Measurements from ENCODE around the gene SLC39A8. TPM values are rescaled to one million over a fixed set of nuclear protein-coding genes. Genes with fewer than 3 reads are reported as not detected.
"Not testable (repeated sequence)": the region's sequence is repeated elsewhere in the genome, so short reads cannot be mapped to it uniquely, and the experiment has no call there.

SLC39A8 gene
- 14.7 and 70.0 TPM in 2 replicates for total RNA-seq (ENCODE audit: low replicate concordance)

DNA sequence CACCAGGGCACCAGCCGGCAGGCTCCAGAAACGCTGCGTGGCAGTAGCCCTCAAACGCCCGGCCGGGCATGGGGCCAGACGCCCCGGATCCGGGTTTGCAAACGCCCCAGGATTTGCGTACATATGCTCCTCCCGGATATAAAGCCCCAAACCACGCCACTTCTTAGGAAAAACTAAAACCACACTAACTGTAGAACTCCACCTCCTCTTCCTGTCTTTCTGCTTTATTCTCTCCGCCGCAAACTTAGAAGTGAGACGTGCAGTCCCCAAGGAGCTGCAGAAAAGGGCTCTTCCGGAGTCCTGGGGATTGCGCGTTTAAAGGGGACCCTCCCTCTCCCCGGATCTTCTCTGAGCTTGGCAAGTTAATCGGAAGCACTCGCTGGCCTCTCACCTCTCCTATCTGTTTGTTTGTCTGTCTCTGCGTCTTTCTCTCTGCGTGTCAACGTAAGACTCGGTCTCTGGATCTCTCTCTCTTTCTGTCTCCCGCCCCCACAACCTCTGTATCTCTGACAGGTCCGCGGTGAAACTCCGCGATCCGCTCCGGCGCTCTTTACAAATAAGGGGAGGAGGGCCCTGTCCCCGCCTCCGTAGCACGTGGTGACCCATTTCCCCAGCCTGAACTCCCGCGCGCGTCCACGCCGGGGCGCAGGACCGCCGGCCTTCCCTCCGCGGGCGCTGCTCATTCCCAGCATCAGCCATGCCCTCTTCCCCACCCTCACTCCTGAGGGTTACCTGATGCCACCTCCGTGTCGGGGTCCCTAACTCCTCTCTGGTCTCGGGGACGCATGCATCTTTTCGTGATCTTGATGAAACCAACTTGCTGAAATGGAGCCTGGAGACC is at the start of gene SLC39A8:
Gene SLC39A8, minus strand, starts transcription at position 529 of the 841 bp plus-strand sequence. CDS start 820 bp downstream, outside the sequence.
- DNase-seq (ENCODE audit: low read depth): peak; percentile 73
- TF ChIP-seq, protein P1, sequence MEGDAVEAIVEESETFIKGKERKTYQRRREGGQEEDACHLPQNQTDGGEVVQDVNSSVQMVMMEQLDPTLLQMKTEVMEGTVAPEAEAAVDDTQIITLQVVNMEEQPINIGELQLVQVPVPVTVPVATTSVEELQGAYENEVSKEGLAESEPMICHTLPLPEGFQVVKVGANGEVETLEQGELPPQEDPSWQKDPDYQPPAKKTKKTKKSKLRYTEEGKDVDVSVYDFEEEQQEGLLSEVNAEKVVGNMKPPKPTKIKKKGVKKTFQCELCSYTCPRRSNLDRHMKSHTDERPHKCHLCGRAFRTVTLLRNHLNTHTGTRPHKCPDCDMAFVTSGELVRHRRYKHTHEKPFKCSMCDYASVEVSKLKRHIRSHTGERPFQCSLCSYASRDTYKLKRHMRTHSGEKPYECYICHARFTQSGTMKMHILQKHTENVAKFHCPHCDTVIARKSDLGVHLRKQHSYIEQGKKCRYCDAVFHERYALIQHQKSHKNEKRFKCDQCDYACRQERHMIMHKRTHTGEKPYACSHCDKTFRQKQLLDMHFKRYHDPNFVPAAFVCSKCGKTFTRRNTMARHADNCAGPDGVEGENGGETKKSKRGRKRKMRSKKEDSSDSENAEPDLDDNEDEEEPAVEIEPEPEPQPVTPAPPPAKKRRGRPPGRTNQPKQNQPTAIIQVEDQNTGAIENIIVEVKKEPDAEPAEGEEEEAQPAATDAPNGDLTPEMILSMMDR (IDR thresholded peaks at IDR 0.05; ENCODE audit: insufficient read depth, low read length): peak; percentile 88
- H3K4me3 ChIP-seq (ENCODE audit: low read depth, low read length): peak within 1 kb of the TSS; percentile 78

DNA sequence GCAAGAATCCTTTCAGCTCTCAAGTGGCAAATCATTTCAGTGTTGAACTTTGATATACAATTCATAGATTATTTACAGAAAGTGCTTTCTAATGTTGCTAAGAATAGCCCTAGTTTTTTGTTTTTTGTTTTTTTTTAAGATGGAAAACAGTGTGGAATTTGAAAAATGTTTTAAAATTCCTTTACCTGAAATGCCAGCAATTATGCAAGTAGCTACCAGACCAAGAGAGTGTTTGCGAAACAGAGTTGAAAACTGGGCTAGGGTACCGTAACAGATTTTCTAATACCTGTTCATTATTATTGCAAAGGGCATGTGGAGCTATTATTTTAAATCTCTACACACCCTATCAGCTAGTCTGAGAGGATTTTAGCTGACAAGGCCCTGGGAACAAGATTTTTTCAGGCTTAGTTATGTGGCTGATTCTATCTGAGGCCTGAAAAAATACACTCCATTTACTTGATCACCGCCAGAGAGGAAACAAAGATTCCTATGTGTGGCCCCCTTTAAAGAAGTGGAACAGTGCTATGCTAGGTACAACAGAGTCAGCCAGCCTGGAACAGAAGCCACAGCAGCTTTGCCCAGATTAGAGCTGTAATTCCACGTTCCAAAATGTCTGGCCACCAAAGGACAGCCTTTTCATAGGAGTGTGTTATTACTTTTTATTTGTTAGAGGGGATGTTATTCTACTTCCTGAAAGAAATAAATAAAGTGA is 46.9 kb upstream of the SLC39A8 start:
- TF ChIP-seq, protein P1 (IDR thresholded peaks at IDR 0.05; ENCODE audit: insufficient read depth, low read length): no peak
- no peak for DNase-seq (ENCODE audit: low read depth)
- no peak overlapping the region for H3K4me3 ChIP-seq (ENCODE audit: low read depth, low read length)

DNA sequence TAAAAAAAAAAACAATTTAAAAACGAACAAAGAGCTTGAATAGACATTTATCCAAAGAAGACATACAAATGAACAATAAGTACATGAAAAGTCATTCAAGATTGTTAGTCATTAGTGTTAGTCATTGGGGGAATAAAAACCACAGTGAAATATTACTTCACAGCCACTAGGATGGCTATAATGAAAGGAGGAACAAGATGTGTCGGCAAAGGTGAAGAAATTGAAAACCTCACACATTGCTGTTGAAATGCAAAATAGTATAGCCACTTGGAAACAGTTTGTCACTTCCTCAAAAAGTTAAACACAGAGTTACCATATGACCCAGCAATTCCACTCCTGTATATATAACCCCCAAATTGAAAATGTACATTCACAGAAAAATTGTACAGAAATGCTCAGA is 45.2 kb upstream of the SLC39A8 start:
- TF ChIP-seq, protein P1 (IDR thresholded peaks at IDR 0.05; ENCODE audit: insufficient read depth, low read length): peak; percentile 24
- no peak overlapping the region for H3K4me3 ChIP-seq (ENCODE audit: low read depth, low read length)
- peak; percentile 40 for DNase-seq (ENCODE audit: low read depth)

DNA sequence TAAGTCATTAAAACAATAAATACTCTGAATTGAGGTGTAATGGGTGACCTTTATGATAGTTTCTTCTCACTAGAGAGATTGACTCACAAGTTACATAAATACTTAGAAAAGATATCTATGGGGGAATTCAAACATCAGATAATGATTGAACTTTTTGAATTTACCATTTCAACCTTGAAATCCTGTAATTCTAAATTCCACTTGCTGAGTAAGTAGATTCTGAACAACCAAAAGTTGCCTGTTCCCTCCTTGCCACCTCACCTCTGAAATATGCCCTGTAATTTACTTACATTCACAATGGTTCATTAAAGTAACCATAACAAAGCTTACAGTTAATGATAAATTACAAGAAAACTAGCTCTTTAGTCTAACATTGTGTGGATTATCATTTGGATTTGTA is 43.3 kb upstream of the SLC39A8 start:
- DNase-seq (ENCODE audit: low read depth): peak; percentile 6
- TF ChIP-seq, protein P1 (IDR thresholded peaks at IDR 0.05; ENCODE audit: insufficient read depth, low read length): no peak
- no peak overlapping the region for H3K4me3 ChIP-seq (ENCODE audit: low read depth, low read length)

DNA sequence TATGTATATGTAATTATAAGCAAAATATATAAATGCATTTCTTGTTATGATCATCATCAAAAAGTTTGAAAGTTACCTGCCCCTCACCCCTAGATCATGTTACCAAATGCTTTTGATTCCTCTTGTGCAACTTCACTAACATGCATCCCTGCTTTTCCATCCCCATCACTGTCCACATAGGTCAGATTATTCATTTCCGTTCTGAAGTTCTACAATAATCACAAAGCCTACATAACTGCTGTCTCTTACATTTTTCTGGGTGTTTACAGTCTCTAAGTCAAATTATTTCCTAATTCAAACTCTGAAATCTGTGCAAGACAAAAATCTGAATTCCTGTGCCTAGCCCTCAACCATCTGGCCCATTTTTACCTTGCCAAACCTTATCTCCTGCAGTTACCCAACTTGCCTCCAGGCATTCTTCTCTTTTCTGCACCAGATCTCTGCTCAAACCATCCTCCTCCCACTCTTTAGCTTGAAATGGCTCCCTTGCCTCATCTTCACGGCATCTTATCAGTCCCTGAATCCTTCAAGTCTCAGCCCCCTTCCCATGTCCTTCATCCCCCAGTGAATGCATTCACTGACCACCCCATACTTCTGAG is 42.4 kb upstream of the SLC39A8 start:
- DNase-seq (ENCODE audit: low read depth): peak; percentile 49
- TF ChIP-seq, protein P1 (IDR thresholded peaks at IDR 0.05; ENCODE audit: insufficient read depth, low read length): peak; percentile 24

DNA sequence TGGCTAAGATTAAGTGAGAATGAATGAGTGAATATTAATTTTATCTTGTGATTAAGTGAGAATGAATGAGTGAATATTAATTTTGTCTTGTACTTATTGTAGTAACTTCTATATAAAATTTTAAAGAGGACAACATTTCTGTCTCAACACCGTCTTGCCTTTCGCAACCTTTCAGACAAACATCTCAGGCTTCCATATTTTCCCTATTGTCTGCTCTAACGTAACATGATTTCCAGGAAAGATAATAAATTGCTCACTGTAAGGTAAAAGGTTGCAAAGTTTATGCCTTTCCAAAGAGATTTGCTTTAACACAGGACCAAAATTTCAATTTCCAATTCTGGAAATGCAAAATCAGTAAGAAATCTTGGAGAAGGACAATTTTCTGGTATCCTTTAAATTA is 41.7 kb upstream of the SLC39A8 start:
- no peak for DNase-seq (ENCODE audit: low read depth)
- no peak overlapping the region for H3K4me3 ChIP-seq (ENCODE audit: low read depth, low read length)
- TF ChIP-seq, protein P1 (IDR thresholded peaks at IDR 0.05; ENCODE audit: insufficient read depth, low read length): no peak

More for the DNA sequence above, 42.4 kb upstream of the SLC39A8 start:
- H3K4me3 ChIP-seq (ENCODE audit: low read depth, low read length): no peak overlapping the region

DNA sequence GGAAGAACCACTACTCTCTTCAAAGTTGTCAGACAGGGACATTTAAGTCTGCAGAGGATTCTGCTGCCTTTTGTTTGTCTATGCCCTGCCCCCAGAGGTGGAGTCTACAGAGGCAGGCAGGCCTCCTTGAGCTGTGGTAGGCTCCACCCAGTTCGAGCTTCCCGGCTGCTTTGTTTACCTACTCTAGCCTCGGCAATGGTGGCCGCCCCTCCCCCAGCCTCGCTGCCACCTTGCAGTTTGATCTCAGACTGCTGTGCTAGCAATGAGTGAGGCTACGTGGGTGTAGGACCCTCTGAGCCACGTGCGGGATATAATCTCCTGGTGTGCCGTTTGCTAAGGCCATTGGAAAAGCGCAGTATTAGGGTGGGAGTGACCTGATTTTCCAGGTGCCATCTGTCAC is 35.0 kb upstream of the SLC39A8 start:
- DNase-seq (ENCODE audit: low read depth); H3K4me3 ChIP-seq (ENCODE audit: low read depth, low read length): not testable (repeated sequence)

All from fibroblast of the aortic adventitia (primary cell).